GM12878 (cell line): ENCODE results near the gene FERD3L. TPM values are rescaled to one million over a fixed set of nuclear protein-coding genes. Genes with fewer than 3 reads are reported as not detected.

Experiments
- ATAC-seq: fragments of 200-7000 bp; cut with Tn5 transposase; 3 replicates; pipeline ENCODE4 v1.9.1; 2020; ENCODE audit warnings: mild to moderate bottlenecking, moderate library complexity
- BruUV-seq: library from RNA; stranded (reverse); fragments of 400-500 nt; replicated peaks from 2 replicates; lab custom pipeline; 2021; lab: Mats Ljungman, UMichigan
- CTCF ChIA-PET: fragments of 300-600 bp; sonication (Branson Sonifier 250); formaldehyde crosslinking; extraction: SDS; loops from one replicate; lab custom pipeline; 2021; ENCODE audit warnings: inconsistent platforms; lab: Yijun Ruan, JAX
- POLR2A ChIA-PET: fragments of 350-600 bp; formaldehyde crosslinking; extraction: SDS; loops from one replicate; lab custom pipeline; 2021; ENCODE audit warnings: inconsistent platforms; lab: Charles Lee
- RAD21 ChIA-PET: fragments of 300-600 bp; sonication (Branson Sonifier 250); formaldehyde crosslinking; loops from one replicate; lab custom pipeline; 2023; ENCODE audit warnings: antibody characterized with exemption; ENCODE audit not compliant: unreplicated experiment; lab: Charles Lee
- SMC1A ChIA-PET: fragments of 300-600 bp; sonication (Branson Sonifier 250); formaldehyde crosslinking; loops from one replicate; lab custom pipeline; 2023; ENCODE audit not compliant: unreplicated experiment, uncharacterized antibody; lab: Charles Lee
- DNase-seq: peaks from one replicate; pipeline ENCODE4 v3.0.0-alpha.2; 2011; ENCODE audit warnings: low read depth, low spot score
- FAIRE-seq: peaks from 3 replicates; lab custom pipeline; 2011; peaks lifted over from hg19 to GRCh38; lab: Jason Lieb, UNC
- H2AFZ ChIP-seq: 2 replicates; pipeline ENCODE4 v1.6.0; 2011; ENCODE audit warnings: low read depth, low read length, control low read depth; ENCODE audit not compliant: control insufficient read depth
- H3K27ac ChIP-seq: 2 replicates; pipeline ENCODE4 v1.5.1; 2011; ENCODE audit warnings: control low read depth; ENCODE audit not compliant: control insufficient read depth, insufficient read depth
- H3K27me3 ChIP-seq, 2 experiments: replicated peaks in 1 of 2; 2 replicates each; pipeline versions ENCODE4 v1.6.0 to v1.6.1; 2011; ENCODE audit warnings: low read length in 1 of 2; ENCODE audit not compliant: control insufficient read depth in 2 of 2, insufficient read depth in 2 of 2
- H3K36me3 ChIP-seq, 2 experiments: 2 replicates each; pipeline ENCODE4 v1.5.1; 2011; ENCODE audit warnings: low read length in 1 of 2; ENCODE audit not compliant: control insufficient read depth in 2 of 2, insufficient read depth in 2 of 2
- H3K4me1 ChIP-seq: 2 replicates; pipeline ENCODE4 v1.6.1; 2011; ENCODE audit warnings: mild to moderate bottlenecking, low read length, moderate library complexity, mixed read lengths; ENCODE audit not compliant: control insufficient read depth, insufficient read depth
- H3K4me2 ChIP-seq: 2 replicates; pipeline ENCODE4 v1.6.0; 2011; ENCODE audit warnings: control low read depth; ENCODE audit not compliant: control insufficient read depth, insufficient read depth
- H3K4me3 ChIP-seq: fragments of 200-600 bp; sonication (generic); 2 replicates; pipeline ENCODE4 v1.5.1; 2016
- H3K79me2 ChIP-seq: 2 replicates; pipeline ENCODE4 v1.6.0; 2011; ENCODE audit warnings: low read length; ENCODE audit not compliant: control insufficient read depth, insufficient read depth
- H3K9ac ChIP-seq: 2 replicates; pipeline ENCODE4 v1.8.0; 2011; ENCODE audit warnings: low read length, control low read depth, mixed read lengths; ENCODE audit not compliant: control insufficient read depth, insufficient read depth
- H3K9me3 ChIP-seq: replicated peaks from 3 replicates; pipeline ENCODE4 v1.5.1; 2011; ENCODE audit warnings: mild to moderate bottlenecking, low read length; ENCODE audit not compliant: control insufficient read depth, insufficient read depth
- H4K20me1 ChIP-seq: 2 replicates; pipeline ENCODE4 v1.6.0; 2011; ENCODE audit not compliant: control insufficient read depth, insufficient read depth
- ASH2L ChIP-seq: fragments of 300-600, 200-600 bp; sonication (generic); IDR thresholded peaks from 2 replicates; pipeline ENCODE4 v1.6.1; 2017; ENCODE audit warnings: low read depth, mild to moderate bottlenecking, borderline replicate concordance
- CBFB ChIP-seq: IDR thresholded peaks from 2 replicates; pipeline ENCODE4 v1.6.1; 2016; ENCODE audit warnings: antibody characterized with exemption, low read depth
- CHD2 ChIP-seq: IDR thresholded peaks from 2 replicates; pipeline ENCODE4 v1.6.1; 2011; ENCODE audit warnings: low read depth, low read length, improper control_type of control experiment, borderline replicate concordance
- CREB1 ChIP-seq: IDR thresholded peaks from 2 replicates; pipeline ENCODE4 v1.6.1; 2012; ENCODE audit warnings: low read depth, mild to moderate bottlenecking, inconsistent platforms
- EGR1 ChIP-seq, 2 experiments: IDR thresholded peaks; 1 replicate in 1 of 2; 2 replicates in 1 of 2; pipeline ENCODE4 v1.6.1; 2011 to 2012; ENCODE audit warnings: low read depth in 2 of 2, low read length in 2 of 2, borderline replicate concordance in 1 of 2, mild to moderate bottlenecking in 1 of 2, moderate library complexity in 1 of 2
- HDGF ChIP-seq: fragments of 450-650 bp; IDR thresholded peaks from 2 replicates; pipeline ENCODE4 v1.6.1; 2016; ENCODE audit warnings: antibody characterized with exemption
- RELB ChIP-seq: fragments of 450-650 bp; IDR thresholded peaks from 2 replicates; pipeline ENCODE4 v1.6.1; 2017; ENCODE audit warnings: low read depth, mild to moderate bottlenecking, moderate library complexity
- WGBS: methylation state at CpG from one replicate; pipeline ENCODE4 v1.1.6; 2016; ENCODE audit warnings: low lambda C conversion rate; ENCODE audit not compliant: insufficient replicate concordance, insufficient coverage; ENCODE audit errors: missing lambda C conversion rate; 5-methylcytosine and 5-hydroxymethylcytosine counted together
- in situ Hi-C: fragments of 300-500 bp; cut with MboI; formaldehyde crosslinking; loops from 9 replicates; pipeline ENCODE4 v1.14.3; 2018; ENCODE audit warnings: mixed read lengths
- intact Hi-C: fragments of 100-400 bp; cut with micrococcal nuclease; formaldehyde crosslinking; loops from one replicate; pipeline ENCODE4 v1.14.2; 2022; ENCODE audit not compliant: unreplicated experiment
- polyA plus RNA-seq, 11 experiments: library from polyadenylated mRNA; depleted of rRNA in 4 of 11; unstranded in 6 of 11; stranded (reverse) in 5 of 11; fragments of >200 nt; fragmentation: Nextera tagmentation in 4 of 11; fragmentation: Illumina TruSeq in 1 of 11; extraction: Ambion mirVana in 4 of 11; extraction: Trizol in 1 of 11; gene quantifications; 1 replicate in 1 of 11; 2 replicates in 10 of 11; pipeline versions ENCODE4 v1.2.1 to v1.2.3, GENCODE V29; 2011 to 2016; ENCODE audit warnings: inconsistent platforms in 2 of 11, missing spikeins in 2 of 11, low read depth in 1 of 11
- total RNA-seq, 4 experiments: library from RNA; depleted of rRNA in 3 of 4; stranded (reverse); fragments of >200 nt in 3 of 4; fragmentation: Illumina TruSeq in 1 of 4; extraction: Trizol in 1 of 4; gene quantifications; 2 replicates each; pipeline versions ENCODE4 v1.2.1 to v1.2.3, GENCODE V29; 2013 to 2021
- TF ChIP-seq, protein P1 (sequence below): fragments of 450-650 bp; IDR thresholded peaks from 2 replicates; pipeline ENCODE4 v1.6.1; 2017; ENCODE audit warnings: mild to moderate bottlenecking, moderate library complexity
- TF ChIP-seq, protein P2 (sequence below): IDR thresholded peaks from 2 replicates; pipeline ENCODE4 v1.6.1; 2011; ENCODE audit warnings: mild to moderate bottlenecking, low read depth, low read length, moderate library complexity; ENCODE audit not compliant: insufficient replicate concordance
- TF ChIP-seq, protein P3 (sequence below): fragments of 450-650 bp; formaldehyde crosslinking; IDR thresholded peaks from 2 replicates; pipeline ENCODE4 v1.4.0; 2020; ENCODE audit warnings: mild to moderate bottlenecking, moderate library complexity

Gene FERD3L
- total and polyA plus RNA-seq, 10 of the 15 experiments (the other 5 are each of a cell fraction or from before 2014, with no cell fraction given): not detected

GRCh38 chr7:19118636-19119371, 26.4 kb downstream of the FERD3L start:
- 13% methylated on average over 28 of the region's 28 CpGs for WGBS
- TF ChIP-seq CHD2 (no peak), RELB (no peak), EGR1 (IDR thresholded peaks at IDR 0.05; ENCODE audit: borderline replicate concordance in 1 of 2, low read depth in 2 of 2, low read length in 2 of 2) (no peak), HDGF (no peak), CBFB (no peak), CREB1 (no peak), ASH2L (no peak)
- TF ChIP-seq, protein P1, sequence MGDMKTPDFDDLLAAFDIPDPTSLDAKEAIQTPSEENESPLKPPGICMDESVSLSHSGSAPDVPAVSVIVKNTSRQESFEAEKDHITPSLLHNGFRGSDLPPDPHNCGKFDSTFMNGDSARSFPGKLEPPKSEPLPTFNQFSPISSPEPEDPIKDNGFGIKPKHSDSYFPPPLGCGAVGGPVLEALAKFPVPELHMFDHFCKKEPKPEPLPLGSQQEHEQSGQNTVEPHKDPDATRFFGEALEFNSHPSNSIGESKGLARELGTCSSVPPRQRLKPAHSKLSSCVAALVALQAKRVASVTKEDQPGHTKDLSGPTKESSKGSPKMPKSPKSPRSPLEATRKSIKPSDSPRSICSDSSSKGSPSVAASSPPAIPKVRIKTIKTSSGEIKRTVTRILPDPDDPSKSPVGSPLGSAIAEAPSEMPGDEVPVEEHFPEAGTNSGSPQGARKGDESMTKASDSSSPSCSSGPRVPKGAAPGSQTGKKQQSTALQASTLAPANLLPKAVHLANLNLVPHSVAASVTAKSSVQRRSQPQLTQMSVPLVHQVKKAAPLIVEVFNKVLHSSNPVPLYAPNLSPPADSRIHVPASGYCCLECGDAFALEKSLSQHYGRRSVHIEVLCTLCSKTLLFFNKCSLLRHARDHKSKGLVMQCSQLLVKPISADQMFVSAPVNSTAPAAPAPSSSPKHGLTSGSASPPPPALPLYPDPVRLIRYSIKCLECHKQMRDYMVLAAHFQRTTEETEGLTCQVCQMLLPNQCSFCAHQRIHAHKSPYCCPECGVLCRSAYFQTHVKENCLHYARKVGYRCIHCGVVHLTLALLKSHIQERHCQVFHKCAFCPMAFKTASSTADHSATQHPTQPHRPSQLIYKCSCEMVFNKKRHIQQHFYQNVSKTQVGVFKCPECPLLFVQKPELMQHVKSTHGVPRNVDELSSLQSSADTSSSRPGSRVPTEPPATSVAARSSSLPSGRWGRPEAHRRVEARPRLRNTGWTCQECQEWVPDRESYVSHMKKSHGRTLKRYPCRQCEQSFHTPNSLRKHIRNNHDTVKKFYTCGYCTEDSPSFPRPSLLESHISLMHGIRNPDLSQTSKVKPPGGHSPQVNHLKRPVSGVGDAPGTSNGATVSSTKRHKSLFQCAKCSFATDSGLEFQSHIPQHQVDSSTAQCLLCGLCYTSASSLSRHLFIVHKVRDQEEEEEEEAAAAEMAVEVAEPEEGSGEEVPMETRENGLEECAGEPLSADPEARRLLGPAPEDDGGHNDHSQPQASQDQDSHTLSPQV: no peak
- TF ChIP-seq, protein P2, sequence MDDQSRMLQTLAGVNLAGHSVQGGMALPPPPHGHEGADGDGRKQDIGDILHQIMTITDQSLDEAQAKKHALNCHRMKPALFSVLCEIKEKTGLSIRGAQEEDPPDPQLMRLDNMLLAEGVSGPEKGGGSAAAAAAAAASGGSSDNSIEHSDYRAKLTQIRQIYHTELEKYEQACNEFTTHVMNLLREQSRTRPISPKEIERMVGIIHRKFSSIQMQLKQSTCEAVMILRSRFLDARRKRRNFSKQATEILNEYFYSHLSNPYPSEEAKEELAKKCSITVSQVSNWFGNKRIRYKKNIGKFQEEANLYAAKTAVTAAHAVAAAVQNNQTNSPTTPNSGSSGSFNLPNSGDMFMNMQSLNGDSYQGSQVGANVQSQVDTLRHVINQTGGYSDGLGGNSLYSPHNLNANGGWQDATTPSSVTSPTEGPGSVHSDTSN: no peak
- TF ChIP-seq, protein P3, sequence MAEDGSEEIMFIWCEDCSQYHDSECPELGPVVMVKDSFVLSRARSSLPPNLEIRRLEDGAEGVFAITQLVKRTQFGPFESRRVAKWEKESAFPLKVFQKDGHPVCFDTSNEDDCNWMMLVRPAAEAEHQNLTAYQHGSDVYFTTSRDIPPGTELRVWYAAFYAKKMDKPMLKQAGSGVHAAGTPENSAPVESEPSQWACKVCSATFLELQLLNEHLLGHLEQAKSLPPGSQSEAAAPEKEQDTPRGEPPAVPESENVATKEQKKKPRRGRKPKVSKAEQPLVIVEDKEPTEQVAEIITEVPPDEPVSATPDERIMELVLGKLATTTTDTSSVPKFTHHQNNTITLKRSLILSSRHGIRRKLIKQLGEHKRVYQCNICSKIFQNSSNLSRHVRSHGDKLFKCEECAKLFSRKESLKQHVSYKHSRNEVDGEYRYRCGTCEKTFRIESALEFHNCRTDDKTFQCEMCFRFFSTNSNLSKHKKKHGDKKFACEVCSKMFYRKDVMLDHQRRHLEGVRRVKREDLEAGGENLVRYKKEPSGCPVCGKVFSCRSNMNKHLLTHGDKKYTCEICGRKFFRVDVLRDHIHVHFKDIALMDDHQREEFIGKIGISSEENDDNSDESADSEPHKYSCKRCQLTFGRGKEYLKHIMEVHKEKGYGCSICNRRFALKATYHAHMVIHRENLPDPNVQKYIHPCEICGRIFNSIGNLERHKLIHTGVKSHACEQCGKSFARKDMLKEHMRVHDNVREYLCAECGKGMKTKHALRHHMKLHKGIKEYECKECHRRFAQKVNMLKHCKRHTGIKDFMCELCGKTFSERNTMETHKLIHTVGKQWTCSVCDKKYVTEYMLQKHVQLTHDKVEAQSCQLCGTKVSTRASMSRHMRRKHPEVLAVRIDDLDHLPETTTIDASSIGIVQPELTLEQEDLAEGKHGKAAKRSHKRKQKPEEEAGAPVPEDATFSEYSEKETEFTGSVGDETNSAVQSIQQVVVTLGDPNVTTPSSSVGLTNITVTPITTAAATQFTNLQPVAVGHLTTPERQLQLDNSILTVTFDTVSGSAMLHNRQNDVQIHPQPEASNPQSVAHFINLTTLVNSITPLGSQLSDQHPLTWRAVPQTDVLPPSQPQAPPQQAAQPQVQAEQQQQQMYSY (CRISPR knock-in tag): no peak

More at GRCh38 chr7:19118636-19119371, 26.4 kb downstream of the FERD3L start:
- FAIRE-seq (no peak), ATAC-seq (no peak; the same call in 2 of the 3 replicates), DNase-seq (no peak)
- SMC1A ChIA-PET: no interaction called here
- no TSS peak for BruUV-seq
- Histone ChIP-seq H3K9ac (no peak overlapping the region), H3K4me2 (no peak overlapping the region), H4K20me1 (no peaks in the 10 kb centered on the region), H3K4me1 (no peaks in the 10 kb centered on the region), H3K4me3 (no peak overlapping the region), H3K27me3 (peaks cover 7 to 18% of the 10 kb centered on the region in 2 experiments), H3K36me3 (no peaks in the 10 kb centered on the region), H2AFZ (no peak overlapping the region), H3K9me3 (no peaks in the 10 kb centered on the region), H3K27ac (no peak overlapping the region), H3K79me2 (no peaks in the 10 kb centered on the region)
- RAD21 ChIA-PET: no interaction called here
- in situ Hi-C loops: loop anchor here (25.0 kb wide), 1 partner anchor 543 kb away; no protein-coding TSS in a partner anchor
- intact Hi-C loops: no loop called here
- POLR2A ChIA-PET: no interaction called here
- CTCF ChIA-PET: interaction anchor here (0.7 kb wide), 1 partner anchor 58 kb away, joined by 3 read pairs; no protein-coding TSS in a partner anchor
